ENCODE data around the gene SBK2. TPM values are rescaled to one million over a fixed set of nuclear protein-coding genes. Genes with fewer than 3 reads are reported as not detected.
A peak's percentile ranks its signal among the peaks of the same experiment; 100 is the strongest.

Gene SBK2
- total and polyA plus RNA-seq, 2 experiments from 2014 or later, result 5.3 to 6.8 TPM

DNA sequence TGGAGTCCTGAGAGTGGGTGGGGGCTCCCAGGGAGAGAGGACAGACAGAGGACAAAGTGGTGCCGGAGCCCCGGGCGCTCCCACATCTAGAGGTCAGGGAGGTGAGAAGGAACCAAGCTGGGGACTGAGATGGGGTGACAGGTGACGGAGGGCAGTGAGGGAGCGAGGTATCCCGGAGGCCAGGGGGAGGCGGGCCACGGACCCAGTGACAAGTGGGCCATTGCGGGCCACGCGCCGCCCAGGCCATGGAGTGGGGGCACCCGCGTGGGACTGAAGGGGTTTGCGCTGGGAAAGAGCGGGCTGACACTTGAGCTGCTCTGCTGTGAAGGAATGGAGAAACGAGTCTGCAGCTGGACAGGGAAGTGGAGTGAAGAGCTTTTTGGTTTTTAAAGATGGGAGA, 57.9 kb downstream of the SBK2 start:
- TF ChIP-seq, protein P1, sequence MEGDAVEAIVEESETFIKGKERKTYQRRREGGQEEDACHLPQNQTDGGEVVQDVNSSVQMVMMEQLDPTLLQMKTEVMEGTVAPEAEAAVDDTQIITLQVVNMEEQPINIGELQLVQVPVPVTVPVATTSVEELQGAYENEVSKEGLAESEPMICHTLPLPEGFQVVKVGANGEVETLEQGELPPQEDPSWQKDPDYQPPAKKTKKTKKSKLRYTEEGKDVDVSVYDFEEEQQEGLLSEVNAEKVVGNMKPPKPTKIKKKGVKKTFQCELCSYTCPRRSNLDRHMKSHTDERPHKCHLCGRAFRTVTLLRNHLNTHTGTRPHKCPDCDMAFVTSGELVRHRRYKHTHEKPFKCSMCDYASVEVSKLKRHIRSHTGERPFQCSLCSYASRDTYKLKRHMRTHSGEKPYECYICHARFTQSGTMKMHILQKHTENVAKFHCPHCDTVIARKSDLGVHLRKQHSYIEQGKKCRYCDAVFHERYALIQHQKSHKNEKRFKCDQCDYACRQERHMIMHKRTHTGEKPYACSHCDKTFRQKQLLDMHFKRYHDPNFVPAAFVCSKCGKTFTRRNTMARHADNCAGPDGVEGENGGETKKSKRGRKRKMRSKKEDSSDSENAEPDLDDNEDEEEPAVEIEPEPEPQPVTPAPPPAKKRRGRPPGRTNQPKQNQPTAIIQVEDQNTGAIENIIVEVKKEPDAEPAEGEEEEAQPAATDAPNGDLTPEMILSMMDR (IDR thresholded peaks at IDR 0.05; ENCODE audit: low read depth, low read length), result no peak
- H3K36me3 ChIP-seq, result peaks cover 2% of the 10 kb centered on the region
- H3K27ac ChIP-seq, result peak overlapping the region; percentile 60
- H3K4me1 ChIP-seq (ENCODE audit: low read depth), result peaks cover 3% of the 10 kb centered on the region
- DNase-seq (ENCODE audit: low read depth in 1 of 2, low spot score in 1 of 2), result no peak
- H3K9me3 ChIP-seq (ENCODE audit: low read depth), result no peaks in the 10 kb centered on the region
- H3K4me3 ChIP-seq, result no peak overlapping the region
- H3K27me3 ChIP-seq, result no peaks in the 10 kb centered on the region

Other genes starting within 250 kb of the SBK2 start
- gene TMEM150B, start 211.8 kb downstream of the SBK2 start, total RNA-seq, result not detected in 2 replicates
- gene TMEM150B, start 211.8 kb downstream of the SBK2 start, polyA plus RNA-seq, result not detected in 2 replicates
- 58.9 and 82.4 TPM in 2 replicates for gene KMT5C, start 197.3 kb downstream of the SBK2 start, total RNA-seq
- gene KMT5C, start 197.3 kb downstream of the SBK2 start, polyA plus RNA-seq, result 63.5 and 81.7 TPM in 2 replicates
- gene COX6B2, start 182.4 kb downstream of the SBK2 start, total RNA-seq, result not detected in 2 replicates
- 0.06 and 0.17 TPM in 2 replicates for gene COX6B2, start 182.4 kb downstream of the SBK2 start, polyA plus RNA-seq
- not detected in 2 replicates for gene GARIN5B, start 173.9 kb downstream of the SBK2 start, total RNA-seq
- not detected in 2 replicates for gene GARIN5B, start 173.9 kb downstream of the SBK2 start, polyA plus RNA-seq
- 0.12 and 0.49 TPM in 2 replicates for gene IL11, start 166.7 kb downstream of the SBK2 start, total RNA-seq
- gene IL11, start 166.7 kb downstream of the SBK2 start, polyA plus RNA-seq, result 0.72 TPM in 1 of 2 replicates, not detected in the other
- gene TMEM190, start 160.3 kb downstream of the SBK2 start, total RNA-seq, result not detected in 2 replicates
- gene TMEM190, start 160.3 kb downstream of the SBK2 start, polyA plus RNA-seq, result 0.85 and 1.3 TPM in 2 replicates
- 0.27 and 0.35 TPM in 2 replicates for gene TMEM238, start 152.8 kb downstream of the SBK2 start, total RNA-seq
- 1.7 and 4.0 TPM in 2 replicates for gene TMEM238, start 152.8 kb downstream of the SBK2 start, polyA plus RNA-seq
- gene RPL28, start 151.2 kb downstream of the SBK2 start, total RNA-seq, result 757 and 1,325 TPM in 2 replicates
- 273 and 320 TPM in 2 replicates for gene RPL28, start 151.2 kb downstream of the SBK2 start, polyA plus RNA-seq
- gene UBE2S, start 129.3 kb downstream of the SBK2 start, total RNA-seq, result 54.2 and 244 TPM in 2 replicates
- gene UBE2S, start 129.3 kb downstream of the SBK2 start, polyA plus RNA-seq, result 164 and 471 TPM in 2 replicates
- not detected in 2 replicates for gene SHISA7, start 93.8 kb downstream of the SBK2 start, total RNA-seq
- gene SHISA7, start 93.8 kb downstream of the SBK2 start, polyA plus RNA-seq, result not detected in 2 replicates
- gene ISOC2, start 75.5 kb downstream of the SBK2 start, total RNA-seq, result 99.4 and 200 TPM in 2 replicates
- 73.9 and 89.7 TPM in 2 replicates for gene ISOC2, start 75.5 kb downstream of the SBK2 start, polyA plus RNA-seq
- not detected in 2 replicates for gene C19orf85, start 72.4 kb downstream of the SBK2 start, total RNA-seq
- gene C19orf85, start 72.4 kb downstream of the SBK2 start, polyA plus RNA-seq, result not detected in 2 replicates
- gene ZNF628, start 60.5 kb downstream of the SBK2 start, total RNA-seq, result 15.7 and 16.7 TPM in 2 replicates
- gene ZNF628, start 60.5 kb downstream of the SBK2 start, polyA plus RNA-seq, result 0.95 and 0.96 TPM in 2 replicates
- gene NAT14, start 51.9 kb downstream of the SBK2 start, total RNA-seq, result 56.5 and 78.7 TPM in 2 replicates
- gene NAT14, start 51.9 kb downstream of the SBK2 start, polyA plus RNA-seq, result 137 and 138 TPM in 2 replicates
- 0.32 and 0.89 TPM in 2 replicates for gene SSC5D, start 48.7 kb downstream of the SBK2 start, total RNA-seq
- gene SSC5D, start 48.7 kb downstream of the SBK2 start, polyA plus RNA-seq, result 0.15 and 0.60 TPM in 2 replicates
- gene SBK3, start 8.4 kb upstream of the SBK2 start, total RNA-seq, result 0.71 and 0.88 TPM in 2 replicates
- gene SBK3, start 8.4 kb upstream of the SBK2 start, polyA plus RNA-seq, result not detected in 2 replicates
- gene ZNF579, start 43.7 kb upstream of the SBK2 start, total RNA-seq, result 10.3 and 13.4 TPM in 2 replicates
- 14.9 and 17.7 TPM in 2 replicates for gene ZNF579, start 43.7 kb upstream of the SBK2 start, polyA plus RNA-seq
- 12.8 and 13.6 TPM in 2 replicates for gene FIZ1, start 62.4 kb upstream of the SBK2 start, total RNA-seq
- 18.7 and 25.3 TPM in 2 replicates for gene FIZ1, start 62.4 kb upstream of the SBK2 start, polyA plus RNA-seq
- gene ZNF524, start 63.2 kb upstream of the SBK2 start, total RNA-seq, result 26.5 and 29.1 TPM in 2 replicates
- gene ZNF524, start 63.2 kb upstream of the SBK2 start, polyA plus RNA-seq, result 15.9 and 17.3 TPM in 2 replicates
- 7.1 and 11.2 TPM in 2 replicates for gene ZNF865, start 68.5 kb upstream of the SBK2 start, total RNA-seq
- gene ZNF865, start 68.5 kb upstream of the SBK2 start, polyA plus RNA-seq, result 1.9 and 2.6 TPM in 2 replicates
- gene ZNF784, start 87.4 kb upstream of the SBK2 start, total RNA-seq, result 15.1 and 15.4 TPM in 2 replicates
- gene ZNF784, start 87.4 kb upstream of the SBK2 start, polyA plus RNA-seq, result 13.3 and 14.0 TPM in 2 replicates
- 78.4 and 84.9 TPM in 2 replicates for gene ZNF580, start 103.9 kb upstream of the SBK2 start, total RNA-seq
- 104 and 124 TPM in 2 replicates for gene ZNF580, start 103.9 kb upstream of the SBK2 start, polyA plus RNA-seq
- 28.4 and 42.0 TPM in 2 replicates for gene ZNF581, start 106.5 kb upstream of the SBK2 start, total RNA-seq
- 22.3 and 28.7 TPM in 2 replicates for gene ZNF581, start 106.5 kb upstream of the SBK2 start, polyA plus RNA-seq
- gene CCDC106, start 111.1 kb upstream of the SBK2 start, total RNA-seq, result 42.4 and 49.2 TPM in 2 replicates
- gene CCDC106, start 111.1 kb upstream of the SBK2 start, polyA plus RNA-seq, result 40.6 and 43.5 TPM in 2 replicates
- gene U2AF2, start 117.9 kb upstream of the SBK2 start, total RNA-seq, result 170 and 187 TPM in 2 replicates
- gene U2AF2, start 117.9 kb upstream of the SBK2 start, polyA plus RNA-seq, result 13.4 and 16.3 TPM in 2 replicates
- 144 and 164 TPM in 2 replicates for gene EPN1, start 138.1 kb upstream of the SBK2 start, total RNA-seq
- 151 and 173 TPM in 2 replicates for gene EPN1, start 138.1 kb upstream of the SBK2 start, polyA plus RNA-seq
- gene NLRP9, start 201.3 kb upstream of the SBK2 start, total RNA-seq, result not detected in 2 replicates
- gene NLRP9, start 201.3 kb upstream of the SBK2 start, polyA plus RNA-seq, result not detected in 2 replicates
- not detected in 2 replicates for gene RFPL4A, start 222.0 kb upstream of the SBK2 start, total RNA-seq
- gene RFPL4A, start 222.0 kb upstream of the SBK2 start, polyA plus RNA-seq, result not detected in 2 replicates
- gene RFPL4AL1, start 232.0 kb upstream of the SBK2 start, total RNA-seq, result not detected in 2 replicates
- gene RFPL4AL1, start 232.0 kb upstream of the SBK2 start, polyA plus RNA-seq, result not detected in 2 replicates

Data from cardiac muscle cell (in vitro differentiated cells and primary cell).